ENCODE data around the gene CDK5R1.

CDK5R1 gene

DNA sequence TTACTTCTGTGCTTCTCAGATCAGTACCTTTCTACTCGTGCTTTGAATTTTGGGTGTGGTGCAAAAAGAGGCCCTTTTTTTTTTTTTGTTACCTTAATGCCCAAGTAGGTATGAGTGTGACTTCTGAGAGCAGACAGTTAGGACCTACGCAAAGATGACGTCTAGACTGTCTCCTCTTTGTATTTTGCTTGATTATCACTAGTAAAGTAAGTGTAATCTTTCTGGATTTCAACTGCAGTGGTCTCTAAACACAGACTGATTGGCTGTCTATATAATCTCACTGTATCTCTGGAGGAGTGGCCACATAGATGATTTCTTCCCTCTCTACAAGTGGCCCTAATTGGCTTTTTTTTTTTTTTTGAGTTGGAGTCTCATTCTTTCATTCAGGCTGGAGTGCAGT lies 11.5 kb upstream of the CDK5R1 start:
- no peak for DNase-seq

DNA sequence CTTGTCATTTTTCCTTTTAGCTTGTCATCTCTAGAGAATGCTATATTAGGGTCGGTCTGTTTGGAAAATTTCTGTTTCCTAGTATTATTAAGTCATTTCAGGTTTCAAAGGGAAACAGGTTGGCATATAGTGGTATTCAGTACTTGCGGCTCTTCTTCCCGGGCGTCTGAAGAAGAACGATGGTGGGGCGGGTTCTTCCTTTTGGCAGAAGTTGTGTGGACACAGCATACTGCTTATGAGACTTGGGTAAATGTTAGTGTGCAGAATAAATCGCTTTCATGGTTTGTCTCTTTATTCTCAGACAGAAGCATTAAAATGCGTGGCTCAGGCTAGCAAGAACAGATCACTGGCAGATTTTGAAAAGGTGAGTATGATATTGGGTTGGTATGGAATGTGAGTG lies 9.6 kb upstream of the CDK5R1 start:
- DNase-seq = no peak

- no peak for DNase-seq
Observed at GRCh38 chr17:32479074-32479617, 7.6 kb upstream of the CDK5R1 start.

DNA sequence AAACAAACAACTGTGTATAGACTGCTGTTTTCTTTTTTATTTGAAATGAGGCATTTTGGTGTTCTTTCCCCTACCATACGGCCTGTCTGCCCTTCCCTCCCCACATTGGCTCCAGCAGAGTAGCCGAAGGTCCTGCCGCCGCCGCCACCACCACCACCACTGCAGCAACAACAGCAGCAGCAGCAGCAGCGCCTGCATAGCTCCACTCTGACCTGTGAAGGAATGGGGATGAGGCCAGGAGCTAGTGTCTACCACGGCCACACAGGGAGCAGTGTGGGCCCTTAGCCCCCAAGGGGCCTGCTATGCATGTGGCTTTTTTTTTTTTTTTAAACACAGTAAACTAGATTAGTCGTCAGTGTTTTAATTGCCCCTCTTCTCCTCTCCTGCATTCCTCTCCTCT lies 5.6 kb upstream of the CDK5R1 start:
- DNase-seq = no peak

DNA sequence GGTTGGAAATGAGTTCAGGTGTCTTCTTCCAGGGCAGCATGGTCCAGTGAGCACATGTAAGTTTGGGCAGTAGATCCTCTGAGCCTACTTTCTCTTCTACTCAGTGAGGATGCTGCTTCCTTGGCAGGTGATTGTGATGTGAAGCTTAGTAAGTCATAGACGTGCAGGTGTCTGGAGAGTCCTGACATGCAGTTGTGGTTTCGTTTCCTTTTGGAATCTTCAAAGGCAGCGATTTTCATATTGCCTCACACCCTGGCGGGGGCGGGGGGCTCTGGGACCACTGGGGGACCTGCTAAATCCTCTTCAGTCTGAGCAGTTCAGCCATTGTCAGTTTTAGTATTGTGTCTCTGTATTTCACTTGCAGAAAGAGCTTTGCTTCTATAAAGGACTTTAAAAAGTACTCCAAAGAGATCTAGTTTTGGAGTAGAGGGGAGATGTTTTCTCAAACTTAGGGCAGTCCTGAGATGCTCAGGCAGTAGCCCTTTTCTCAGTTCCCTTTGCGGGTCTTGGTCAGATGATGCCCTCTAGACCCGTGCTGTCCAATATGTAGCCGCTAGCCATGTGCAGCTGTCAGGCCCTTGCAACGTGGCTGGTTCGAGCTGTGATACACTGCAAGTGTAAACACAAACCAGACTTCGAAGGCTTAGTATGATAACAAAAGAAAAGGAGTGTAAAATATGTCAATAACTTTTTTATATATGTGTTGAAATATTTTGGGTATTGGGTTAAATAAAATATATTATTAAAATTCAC lies 4.0 kb upstream of the CDK5R1 start:
- no peak for DNase-seq

DNA sequence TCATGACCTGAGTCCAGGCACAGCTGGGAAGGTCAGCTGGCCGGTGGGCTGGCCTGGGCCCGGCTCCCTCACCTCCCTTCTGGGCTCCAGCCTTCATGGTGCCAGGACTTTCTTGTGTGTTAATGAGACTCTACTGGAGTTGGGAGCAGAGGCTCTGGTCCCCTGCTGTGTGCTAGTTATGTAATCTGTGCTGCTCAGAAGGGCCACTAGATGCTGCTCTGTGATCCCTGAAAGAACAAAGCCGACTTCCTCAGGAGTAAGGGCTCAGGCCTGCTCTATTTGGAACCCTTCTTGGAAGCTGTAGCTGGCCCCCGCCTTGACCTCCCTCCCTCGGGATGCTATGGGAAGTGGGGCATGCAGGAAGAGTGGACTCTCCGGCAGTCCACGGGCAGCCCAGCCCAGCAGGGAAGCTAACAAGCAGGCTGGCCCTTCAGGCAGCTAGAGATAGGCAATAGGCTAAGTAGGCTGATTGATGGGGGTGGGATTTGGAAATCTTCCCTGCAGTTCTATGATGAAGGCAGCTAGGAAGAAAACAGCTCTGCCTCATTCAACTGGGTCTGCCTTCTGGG lies 3.3 kb upstream of the CDK5R1 start:
- peak; percentile 57 for DNase-seq

DNA sequence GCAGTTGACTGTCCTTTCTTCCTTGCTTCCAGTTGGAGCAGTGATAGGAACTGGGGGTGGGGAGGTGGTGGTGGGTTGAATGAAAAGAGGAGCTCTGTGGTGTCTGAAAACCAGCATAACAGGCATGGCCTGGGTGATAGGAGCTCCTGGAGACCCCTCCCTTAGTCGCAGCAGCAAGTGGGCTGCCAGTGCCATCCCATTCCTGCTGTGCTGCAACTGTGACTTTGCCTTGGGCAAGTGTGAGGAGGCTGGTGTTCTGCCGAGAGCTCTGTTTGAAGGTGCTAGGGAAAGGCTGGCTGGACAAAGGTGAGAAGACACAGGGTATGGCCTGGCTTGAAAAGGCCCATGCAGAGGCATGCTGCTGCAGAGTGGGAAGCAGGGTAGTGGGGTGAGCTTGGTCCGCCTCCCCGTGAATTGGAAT lies 2.7 kb upstream of the CDK5R1 start:
- DNase-seq = no peak

DNA sequence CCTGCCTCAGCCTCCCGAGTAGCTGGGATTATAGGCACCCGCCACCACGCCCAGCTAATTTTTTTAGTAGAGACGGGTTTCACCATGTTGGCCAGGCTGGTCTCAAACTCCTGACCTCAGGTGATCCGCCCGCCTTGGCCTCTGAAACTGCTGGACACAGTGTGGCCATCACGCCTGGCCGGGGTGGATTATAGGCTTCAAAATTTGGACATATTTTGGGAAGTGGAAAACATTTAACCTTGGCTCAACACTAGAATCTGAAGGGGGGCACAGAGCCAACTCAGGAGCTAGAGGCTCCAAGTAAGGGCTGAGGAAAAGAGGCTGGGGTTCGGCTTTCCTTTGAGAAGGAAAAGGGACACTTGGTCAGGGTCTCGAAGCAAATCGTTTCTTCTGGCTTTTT lies 2.2 kb upstream of the CDK5R1 start:
- no peak for DNase-seq

GRCh38 chr17:32485261-32486110 lies 1.3 kb upstream of the CDK5R1 start:
- no peak for DNase-seq

DNA sequence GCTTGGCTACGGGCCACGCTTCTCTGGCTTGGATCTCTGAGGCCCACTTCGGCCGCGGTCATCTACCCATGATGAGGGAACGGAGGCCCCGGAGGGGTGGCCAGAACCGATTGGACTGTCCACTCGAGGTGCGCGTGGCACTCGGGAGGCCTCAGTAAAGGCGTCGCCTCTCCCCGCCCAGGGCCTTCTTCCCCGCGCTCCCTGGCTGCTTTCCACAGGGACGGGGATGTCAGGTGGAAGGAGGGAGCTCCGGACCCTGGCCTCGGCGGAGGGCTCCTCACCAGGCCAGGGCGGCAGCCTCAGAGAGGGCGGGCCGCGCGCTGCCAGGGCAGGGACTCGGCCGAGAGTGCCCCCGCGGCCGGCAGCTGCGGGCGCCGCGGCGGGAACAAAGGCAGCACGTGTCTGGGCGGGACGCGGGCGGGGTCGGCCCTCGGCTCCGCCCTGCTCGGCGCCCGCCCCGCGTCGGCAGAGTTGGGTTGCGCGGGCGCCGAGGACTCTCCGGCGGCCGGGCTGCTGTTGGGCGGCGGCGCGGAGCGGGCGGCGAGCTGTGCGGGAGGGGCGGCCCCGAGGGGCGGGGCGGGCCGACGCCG lies 587 bp upstream of the CDK5R1 start:
- peak; percentile 51 for DNase-seq

DNA sequence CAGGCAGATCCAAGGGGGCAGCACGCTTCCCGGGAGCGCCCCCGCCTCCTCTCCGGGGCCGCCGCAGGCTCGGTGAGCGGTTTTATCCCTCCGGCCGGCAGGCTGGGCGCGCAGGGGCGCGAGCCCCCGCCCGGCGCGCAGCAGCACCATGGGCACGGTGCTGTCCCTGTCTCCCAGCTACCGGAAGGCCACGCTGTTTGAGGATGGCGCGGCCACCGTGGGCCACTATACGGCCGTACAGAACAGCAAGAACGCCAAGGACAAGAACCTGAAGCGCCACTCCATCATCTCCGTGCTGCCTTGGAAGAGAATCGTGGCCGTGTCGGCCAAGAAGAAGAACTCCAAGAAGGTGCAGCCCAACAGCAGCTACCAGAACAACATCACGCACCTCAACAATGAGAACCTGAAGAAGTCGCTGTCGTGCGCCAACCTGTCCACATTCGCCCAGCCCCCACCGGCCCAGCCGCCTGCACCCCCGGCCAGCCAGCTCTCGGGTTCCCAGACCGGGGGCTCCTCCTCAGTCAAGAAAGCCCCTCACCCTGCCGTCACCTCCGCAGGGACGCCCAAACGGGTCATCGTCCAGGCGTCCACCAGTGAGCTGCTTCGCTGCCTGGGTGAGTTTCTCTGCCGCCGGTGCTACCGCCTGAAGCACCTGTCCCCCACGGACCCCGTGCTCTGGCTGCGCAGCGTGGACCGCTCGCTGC lies 832 bp downstream of the CDK5R1 start:
- no peak for DNase-seq

GRCh38 chr17:32488177-32488542 lies 1.4 kb downstream of the CDK5R1 start:
- no peak for DNase-seq

DNA sequence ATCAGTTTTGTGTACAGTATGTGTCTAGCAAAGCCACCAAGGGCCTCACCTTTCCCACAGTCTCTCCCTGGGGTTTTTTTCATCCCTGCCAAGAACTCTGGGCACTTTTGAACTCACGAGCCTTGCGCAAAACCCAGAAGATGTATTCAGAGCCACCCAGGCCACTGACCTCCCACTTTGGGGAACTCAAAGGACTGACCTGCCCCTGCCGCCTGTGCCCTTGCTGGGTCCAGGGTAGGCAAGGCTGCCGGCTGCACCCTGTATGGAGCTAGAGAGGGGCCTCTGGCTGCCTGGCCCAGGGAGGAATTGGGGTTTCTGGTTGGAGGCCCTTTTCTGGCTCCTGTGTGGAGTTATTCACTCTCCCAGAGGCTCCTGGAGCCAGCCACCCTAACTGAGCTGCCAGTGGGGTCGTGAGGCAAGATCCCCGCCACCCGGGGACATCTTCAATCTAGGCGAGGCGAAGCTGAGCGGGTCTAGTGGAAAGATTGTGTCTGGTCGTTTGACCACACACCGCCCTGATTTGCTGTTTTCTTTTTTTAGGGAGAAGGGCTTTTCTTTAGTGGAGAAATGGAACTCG lies 1.9 kb downstream of the CDK5R1 start:
- DNase-seq = no peak

DNA sequence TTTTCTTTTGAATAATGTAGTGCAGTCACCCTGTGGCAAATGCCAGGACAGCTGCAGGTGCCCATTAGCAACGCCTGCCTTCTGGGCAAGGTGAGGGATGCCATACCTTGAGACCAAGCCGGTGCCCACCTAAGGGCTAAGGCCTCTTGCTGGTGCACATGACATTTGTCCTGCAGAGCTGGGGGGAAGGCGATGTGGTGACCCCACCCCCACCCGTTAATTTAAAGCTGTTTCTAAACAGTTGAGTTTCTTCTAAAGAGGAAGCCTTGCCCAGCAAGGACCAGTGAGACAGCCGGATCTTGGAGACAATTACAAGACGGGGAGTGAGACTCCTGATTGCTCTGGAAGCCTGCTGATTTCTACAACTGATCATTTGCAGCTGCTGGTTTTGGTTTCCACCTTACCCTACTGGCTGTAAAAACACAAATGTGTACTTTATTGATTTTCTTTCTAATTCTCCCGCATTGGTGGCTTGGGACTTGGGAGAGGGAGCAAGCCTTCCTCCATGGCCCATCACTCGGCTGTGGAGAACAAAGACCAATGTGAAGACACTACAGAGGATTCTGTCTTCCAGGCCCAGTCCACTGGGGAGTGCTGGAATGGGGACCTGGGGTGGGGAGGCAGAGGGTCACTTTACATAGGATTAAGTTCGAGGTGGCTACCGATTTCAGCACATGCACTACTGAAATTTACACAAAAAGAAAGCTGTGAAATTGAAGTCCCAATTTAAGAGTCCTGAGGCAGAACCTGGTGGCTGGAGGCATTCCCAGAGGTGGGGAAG lies 2.7 kb downstream of the CDK5R1 start:
- no peak for DNase-seq

GRCh38 chr17:32490101-32490482 lies 3.3 kb downstream of the CDK5R1 start:
- no peak for DNase-seq

- DNase-seq = no peak
Observed at GRCh38 chr17:32491371-32492263, 4.8 kb downstream of the CDK5R1 start.

- no peak for DNase-seq
Observed at GRCh38 chr17:32492264-32492589, 5.4 kb downstream of the CDK5R1 start.

DNA sequence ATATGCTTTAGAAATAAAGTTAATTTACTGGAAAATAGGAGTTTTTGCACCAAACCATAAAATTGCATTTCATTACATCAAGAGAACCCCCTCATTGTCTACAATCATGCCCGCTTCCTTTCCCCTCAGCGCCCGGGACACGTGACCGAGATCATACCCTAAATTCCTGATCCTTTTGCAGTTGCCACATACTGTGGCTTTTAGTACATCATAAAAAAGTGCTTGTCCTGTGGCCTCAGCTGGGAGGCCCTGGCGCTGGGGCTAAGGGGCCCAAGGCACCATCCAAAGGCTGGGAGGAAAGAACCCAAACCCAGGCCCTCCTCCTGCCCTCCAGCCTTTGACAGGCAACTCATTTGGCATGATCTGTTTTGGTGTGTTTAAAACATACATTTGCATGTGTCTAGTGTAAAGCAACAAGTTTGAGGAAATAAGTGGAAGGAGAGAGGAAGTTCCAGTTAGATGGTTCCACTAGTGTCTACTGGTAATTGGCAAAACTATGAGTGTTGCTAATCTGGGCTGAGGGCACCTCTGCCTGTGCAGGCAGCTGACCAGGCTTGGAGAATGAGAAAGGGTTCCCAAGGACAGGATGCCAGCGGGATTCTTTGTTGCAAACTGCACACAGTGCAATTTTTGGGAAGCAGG lies 6.0 kb downstream of the CDK5R1 start:
- DNase-seq = no peak

DNA sequence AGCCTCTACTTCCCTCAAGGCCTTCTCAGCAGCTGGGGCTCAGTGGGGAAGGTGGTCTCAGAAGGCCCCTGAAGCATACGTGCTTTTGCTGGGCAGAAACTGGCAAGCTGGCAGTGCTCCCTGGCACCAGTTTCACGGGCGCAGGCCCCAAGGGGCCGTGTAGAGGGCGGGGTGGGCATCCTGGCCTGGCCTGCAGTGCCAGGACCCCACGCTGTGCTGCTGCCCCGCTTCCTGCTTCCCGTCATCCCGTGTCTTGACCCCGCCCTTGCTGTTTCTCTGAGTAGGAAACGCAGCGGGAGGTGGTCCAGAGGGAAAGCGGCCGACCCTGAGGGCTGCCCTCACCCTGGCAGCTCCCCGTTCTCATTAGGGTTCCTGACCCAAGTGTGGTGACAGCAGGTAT lies 6.8 kb downstream of the CDK5R1 start:
- no peak for DNase-seq

DNA sequence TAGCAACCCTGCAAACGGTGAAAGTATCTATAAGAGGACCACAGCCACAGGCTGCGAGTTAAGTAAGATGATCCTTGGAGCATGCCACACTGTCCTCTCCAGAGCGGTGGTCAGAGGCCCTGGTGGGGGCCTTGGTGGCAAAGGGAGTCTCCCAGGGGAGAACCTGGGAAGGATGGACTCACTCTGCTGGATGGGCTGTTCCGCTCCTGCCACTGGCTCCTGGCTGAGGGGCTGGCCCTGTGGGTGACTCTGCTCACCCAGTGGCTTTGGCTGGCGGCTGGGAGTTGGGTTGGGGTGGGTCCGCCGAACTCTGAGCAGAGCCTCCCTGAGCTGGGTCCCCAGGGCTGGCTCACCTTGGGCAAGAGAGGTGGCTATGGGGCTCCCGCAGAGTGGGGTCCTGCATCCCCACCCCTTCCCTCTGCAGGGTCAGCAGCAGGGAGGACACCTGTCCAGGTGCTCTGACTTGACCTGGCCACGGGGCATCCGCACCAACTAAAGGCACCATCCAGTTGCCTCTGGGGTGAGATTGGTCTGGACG lies 7.3 kb downstream of the CDK5R1 start:
- no peak for DNase-seq
